ENCODE measurements around the gene FAM221A. TPM values are rescaled to one million over a fixed set of nuclear protein-coding genes. Genes with fewer than 3 reads are reported as not detected.

Gene FAM221A
- total RNA-seq, 1 experiment from 2014 or later, result 15.0 TPM

GRCh38 chr7:23712368-23713284 is 32.6 kb downstream of the FAM221A start:
- H3K14ac ChIP-seq (ENCODE audit: insufficient read depth, low read length), result no peak overlapping the region
- H3K23me2 ChIP-seq (ENCODE audit: insufficient read length, low read depth, low read length, poor library complexity, severe bottlenecking), result no peaks in the 10 kb centered on the region
- H3T11ph ChIP-seq (ENCODE audit: low read length), result no peak overlapping the region
- no peaks in the 10 kb centered on the region for H3K4me1 Mint-ChIP-seq
- no peak overlapping the region for H3K18ac ChIP-seq (ENCODE audit: insufficient read length, low read depth, low read length)
- no peak overlapping the region for H3K4me2 ChIP-seq (ENCODE audit: insufficient read depth, insufficient read length, low read length)
- no peak overlapping the region for H2AFZ ChIP-seq (ENCODE audit: low read length)
- H3K27ac ChIP-seq (ENCODE audit: insufficient read length, low read depth, low read length), result no peak overlapping the region
- H3K23ac ChIP-seq (ENCODE audit: insufficient read length, low read depth, low read length), result no peak overlapping the region
- no peak overlapping the region for H2BK5ac ChIP-seq (ENCODE audit: insufficient read length, low read length)
- no peaks in the 10 kb centered on the region for H3K27me3 ChIP-seq (ENCODE audit: insufficient read depth, low read length)
- peak; percentile 84 for TF ChIP-seq CTCF (conservative IDR thresholded peaks at IDR 0.05)
- no peak overlapping the region for H3K27ac Mint-ChIP-seq
- H3K4me1 ChIP-seq (ENCODE audit: insufficient read depth, low read length), result no peaks in the 10 kb centered on the region
- H3K4me3 Mint-ChIP-seq, result no peak overlapping the region
- DNase-seq, result no peak
- H3K36me3 Mint-ChIP-seq (ENCODE audit: insufficient read depth in 1 of 3, low read depth in 3 of 3), result no peaks in the 10 kb centered on the region; a peak in 1 of 7 replicates
- H4K8ac ChIP-seq (replicated peaks; ENCODE audit: insufficient read length, low read depth, low read length), result no peak overlapping the region
- H4K91ac ChIP-seq (ENCODE audit: insufficient read length, low read depth, low read length), result no peak overlapping the region
- no peak overlapping the region for H3K9ac ChIP-seq (ENCODE audit: extremely low read depth, insufficient read length, low read length)
- no peak overlapping the region for H3K56ac ChIP-seq (ENCODE audit: insufficient read length, low read depth, low read length)
- peaks cover 2% of the 10 kb centered on the region for H3K27me3 Mint-ChIP-seq (ENCODE audit: low read depth)
- H2BK12ac ChIP-seq (ENCODE audit: insufficient read length, low read depth, low read length), result no peak overlapping the region
- no peaks in the 10 kb centered on the region for H3K9me3 ChIP-seq (ENCODE audit: control insufficient read depth, low read depth, low read length)
- no peaks in the 10 kb centered on the region for H4K20me1 ChIP-seq (ENCODE audit: control insufficient read depth, insufficient read depth, insufficient read length)
- H2AK5ac ChIP-seq (ENCODE audit: insufficient read length, low read length), result no peak overlapping the region
- no peak overlapping the region for H2BK20ac ChIP-seq (ENCODE audit: low read depth, low read length, poor library complexity, severe bottlenecking)
- no peaks in the 10 kb centered on the region for H3K79me1 ChIP-seq (ENCODE audit: insufficient read depth, low read depth, low read length, poor library complexity, severe bottlenecking)
- no peaks in the 10 kb centered on the region for H3K9me3 Mint-ChIP-seq
- H3K4ac ChIP-seq (ENCODE audit: low read depth, low read length), result no peak overlapping the region
- no peak overlapping the region for H2BK120ac ChIP-seq (ENCODE audit: low read depth, low read length, poor library complexity, severe bottlenecking)
- no peaks in the 10 kb centered on the region for H3K79me2 ChIP-seq (ENCODE audit: insufficient read depth, low read length)
- H4K5ac ChIP-seq (ENCODE audit: insufficient read length, low read depth, low read length), result no peak overlapping the region
- no peak overlapping the region for H2BK15ac ChIP-seq (ENCODE audit: low read depth, low read length)
- no CpG with 5 or more reads among the region's 8 CpGs for WGBS (ENCODE audit: extremely low coverage, insufficient read length, low lambda C conversion rate)

Data from H9 (cell line).